A549 (cell line): ENCODE measurements around the gene SH3RF3.

Source experiments
- CEBPB ChIP-seq, 2 experiments: fragments of >200 bp in 1 of 2; sonication (Bioruptor Twin) in 1 of 2; formaldehyde crosslinking in 1 of 2; IDR thresholded peaks; 2 replicates each; pipeline ENCODE4 v1.6.1; 2012 to 2016
- CHD4 ChIP-seq: fragments of 200-600 bp; sonication (generic); IDR thresholded peaks from 2 replicates; pipeline ENCODE4 v1.6.1; 2016; ENCODE audit warnings: antibody characterized with exemption, mild to moderate bottlenecking, borderline replicate concordance
- CTCF ChIP-seq: fragments of >200 bp; sonication (Bioruptor Twin); formaldehyde crosslinking; IDR thresholded peaks from 3 replicates; pipeline ENCODE4 v1.5.1; 2016
- EHMT2 ChIP-seq: fragments of 200-600 bp; sonication (generic); IDR thresholded peaks from 2 replicates; pipeline ENCODE4 v1.6.1; 2016; ENCODE audit warnings: antibody characterized with exemption, low read depth, mild to moderate bottlenecking, moderate library complexity
- HEYL ChIP-seq: fragments of 250-450 bp; sonication (Bioruptor Pico); IDR thresholded peaks from 2 replicates; pipeline ENCODE4 v1.8.0; 2021; ENCODE audit warnings: mild to moderate bottlenecking, moderate library complexity
- MAFK ChIP-seq: fragments of 450-650 bp; IDR thresholded peaks from 2 replicates; pipeline ENCODE4 v1.6.1; 2014; ENCODE audit not compliant: partially characterized antibody
- MYC ChIP-seq: IDR thresholded peaks from 2 replicates; pipeline ENCODE4 v1.6.1; 2012; ENCODE audit warnings: mild to moderate bottlenecking, inconsistent platforms, low read length, improper control_type of control experiment, borderline replicate concordance
- PHF8 ChIP-seq: fragments of 200-600 bp; sonication (generic); IDR thresholded peaks from 2 replicates; pipeline ENCODE4 v1.6.1; 2016; ENCODE audit warnings: low read depth, mild to moderate bottlenecking, antibody characterized with exemption, moderate library complexity, borderline replicate concordance
- POLR2A ChIP-seq: IDR thresholded peaks from 2 replicates; pipeline ENCODE4 v1.6.1; 2012; ENCODE audit warnings: mild to moderate bottlenecking, low read length
- RCOR1 ChIP-seq: fragments of 150-350 bp; IDR thresholded peaks from 2 replicates; pipeline ENCODE4 v1.6.1; 2014; ENCODE audit warnings: antibody characterized with exemption, low read length, low read depth
- REST ChIP-seq: fragments of 200-600 bp; sonication (generic); IDR thresholded peaks from 2 replicates; pipeline ENCODE4 v1.6.1; 2016; ENCODE audit warnings: antibody characterized with exemption, mild to moderate bottlenecking, moderate library complexity
- RFX5 ChIP-seq: fragments of 450-650 bp; IDR thresholded peaks from 2 replicates; pipeline ENCODE4 v1.7.1; 2014; ENCODE audit warnings: antibody characterized with exemption, mild to moderate bottlenecking, moderate library complexity
- ZFP36 ChIP-seq: fragments of 450-650 bp; IDR thresholded peaks from 2 replicates; pipeline ENCODE4 v1.6.1; 2014; ENCODE audit warnings: borderline replicate concordance; ENCODE audit not compliant: partially characterized antibody
- ZSCAN20 ChIP-seq: fragments of 250-450 bp; sonication (Bioruptor Pico); IDR thresholded peaks from 2 replicates; pipeline ENCODE4 v1.8.0; 2022; ENCODE audit warnings: mild to moderate bottlenecking, moderate library complexity

- TF ChIP-seq POLR2A (no peak), CTCF (no peak), ZFP36 (no peak), EHMT2 (no peak), MAFK (no peak), CEBPB (IDR thresholded peaks at IDR 0.05) (no peak), HEYL (CRISPR knock-in tag) (no peak), CHD4 (no peak), REST (no peak), MYC (no peak), RFX5 (no peak), ZSCAN20 (no peak), RCOR1 (no peak), PHF8 (no peak)
Measured at GRCh38 chr2:109512076-109512475, 383.1 kb downstream of the SH3RF3 start.
